Lung (tissue), 12 donors: Measurements from ENCODE around the gene SLC22A5. TPM values are rescaled to one million over a fixed set of nuclear protein-coding genes. Genes with fewer than 3 reads are reported as not detected.
A peak's percentile ranks its signal among the peaks of the same experiment; 100 is the strongest.

Source experiments
- ATAC-seq: fragments of 200-7000 bp; cut with Tn5 transposase; one replicate; pipeline ENCODE4 v1.9.1; 2020; ENCODE audit warnings: moderate number of reproducible peaks; ENCODE audit not compliant: insufficient read depth, low FRiP score
- DNase-seq, 3 donors: peaks; one replicate each; pipeline ENCODE4 v3.0.0-alpha.2; 2013 to 2017
- H3K27ac ChIP-seq, 2 donors: one replicate each; pipeline ENCODE4 v1.5.1; 2013; ENCODE audit warnings: mild to moderate bottlenecking in 2 of 2, moderate library complexity in 2 of 2, control low read depth in 1 of 2, inconsistent platforms in 1 of 2, low read depth in 1 of 2, low read length in 1 of 2
- H3K27me3 ChIP-seq, 3 donors: one replicate each; pipeline ENCODE4 v1.5.1; 2013; ENCODE audit warnings: low read length in 2 of 3; ENCODE audit not compliant: control insufficient read depth in 3 of 3, insufficient read depth in 3 of 3
- H3K36me3 ChIP-seq, 4 donors: one replicate each; pipeline ENCODE4 v1.5.1; 2013; ENCODE audit warnings: low read length in 4 of 4, mild to moderate bottlenecking in 1 of 4, moderate library complexity in 1 of 4; ENCODE audit not compliant: control insufficient read depth in 4 of 4, insufficient read depth in 4 of 4
- H3K4me1 ChIP-seq, 5 donors: one replicate each; pipeline ENCODE4 v1.5.1; 2013; ENCODE audit warnings: low read length in 5 of 5, mild to moderate bottlenecking in 2 of 5, moderate library complexity in 1 of 5; ENCODE audit not compliant: control insufficient read depth in 5 of 5, insufficient read depth in 5 of 5
- H3K4me3 ChIP-seq: one replicate; pipeline ENCODE4 v1.5.1; 2013; ENCODE audit warnings: mild to moderate bottlenecking, control low read depth, moderate library complexity
- H3K9ac ChIP-seq, 2 donors: one replicate each; pipeline ENCODE4 v1.5.1; 2013; ENCODE audit warnings: low read length in 2 of 2, control low read depth in 1 of 2; ENCODE audit not compliant: insufficient read depth in 1 of 2
- H3K9me3 ChIP-seq, 4 donors: one replicate each; pipeline ENCODE4 v1.5.1; 2013; ENCODE audit warnings: low read length in 3 of 4, mild to moderate bottlenecking in 1 of 4, moderate library complexity in 1 of 4; ENCODE audit not compliant: control insufficient read depth in 4 of 4, insufficient read depth in 3 of 4
- CTCF ChIP-seq: IDR thresholded peaks from 2 replicates; pipeline ENCODE4 v1.5.1; 2012; ENCODE audit warnings: mild to moderate bottlenecking; ENCODE audit errors: control extremely low read depth, extremely low read depth
- WGBS, 2 donors: extraction: QIAGEN DNeasy Blood & Tissue Kit; methylation state at CpG; one replicate each; pipeline ENCODE4 v1.1.7; 2013; 5-methylcytosine and 5-hydroxymethylcytosine counted together
- polyA plus RNA-seq, 2 donors: library from polyadenylated mRNA; stranded (reverse); fragments of 200-250 nt; gene quantifications; one replicate each; pipeline ENCODE4 v1.2.1, GENCODE V29; 2013
- total RNA-seq, 2 donors: library from RNA; depleted of rRNA in 1 of 2; stranded (reverse); fragments of >200 nt in 1 of 2; gene quantifications; one replicate each; pipeline ENCODE4 v1.2.1, GENCODE V29; 2014 to 2021
- donor health status: control.
- donor health status: control.
- donor health status: Bipolar disorder and iron deficiency.
- donor health status: healthy.
- donor health status: DM: yes; HTN: yes; CAD: no.

Gene SLC22A5
- total and polyA plus RNA-seq, 4 donors = 4.6 to 12.7 (median 7.9) TPM

DNA sequence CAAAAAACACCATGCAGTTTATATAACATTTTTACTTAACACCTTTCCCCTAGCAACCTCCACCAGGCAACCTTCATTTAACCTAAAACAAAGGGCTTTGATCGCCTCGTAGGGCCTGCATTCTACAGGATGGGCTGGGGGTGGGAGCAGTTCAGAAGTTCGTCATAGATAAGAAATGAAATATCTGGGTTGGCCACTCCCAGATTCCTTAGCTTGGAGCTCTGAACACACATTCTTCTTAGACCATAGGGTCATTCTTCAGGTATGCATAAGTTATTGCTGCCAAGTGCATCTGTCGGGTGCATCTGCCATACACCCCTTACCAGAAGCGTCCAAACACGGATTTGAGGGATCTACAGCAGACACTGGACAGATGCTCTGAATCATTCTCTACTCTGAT lies 4.3 kb upstream of the SLC22A5 start:
- peak overlapping the region in 1 of 2 donors; percentile 91 for H3K27ac ChIP-seq
- H3K9me3 ChIP-seq = no peaks in the 10 kb centered on the region
- no peak for ATAC-seq
- no peak overlapping the region for H3K4me3 ChIP-seq
- 91 to 93% methylated on average over 6 of the region's 6 CpGs for WGBS, 2 donors
- peaks cover 0 to 2% (median 0%) of the 10 kb centered on the region in 4 donors for H3K36me3 ChIP-seq
- peaks cover under 1 to 8% (median 1%) of the 10 kb centered on the region in 5 donors for H3K4me1 ChIP-seq
- no peak for TF ChIP-seq CTCF
- no peak overlapping the region for H3K9ac ChIP-seq
- H3K27me3 ChIP-seq = no peaks in the 10 kb centered on the region
- no peak for DNase-seq

DNA sequence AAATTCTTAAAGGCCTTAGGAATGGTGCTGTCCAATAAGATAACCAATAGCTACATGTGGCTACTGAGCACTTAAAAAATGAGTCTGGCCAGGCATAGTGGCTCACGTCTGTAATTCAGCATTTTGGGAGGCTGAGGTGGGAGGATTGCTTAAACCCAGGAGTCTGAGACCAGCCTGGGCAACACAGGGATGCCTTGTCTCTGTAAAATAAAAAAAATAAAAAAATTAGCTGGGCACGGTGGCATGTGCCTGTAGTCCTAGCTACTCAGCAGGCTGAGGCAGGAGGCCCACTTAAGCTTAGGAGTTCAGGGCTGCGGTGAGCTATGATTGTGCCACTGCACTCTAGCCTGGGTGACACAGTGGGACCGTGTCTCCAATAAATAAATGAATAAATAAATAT lies 1.3 kb upstream of the SLC22A5 start:
- no peak for ATAC-seq
- DNase-seq = no peak
- peaks cover 0 to 2% (median 0%) of the 10 kb centered on the region in 4 donors for H3K36me3 ChIP-seq
- TF ChIP-seq CTCF = no peak
- H3K9me3 ChIP-seq = no peaks in the 10 kb centered on the region
- 82 to 87% methylated on average over 4 of the region's 4 CpGs for WGBS, 2 donors
- H3K27me3 ChIP-seq = no peaks in the 10 kb centered on the region
- no peak overlapping the region for H3K4me3 ChIP-seq
- H3K4me1 ChIP-seq = peaks cover 3 to 19% (median 11%) of the 10 kb centered on the region in 5 donors
- no peak overlapping the region for H3K9ac ChIP-seq
- H3K27ac ChIP-seq = no peak overlapping the region

GRCh38 chr5:132369007-132369473 lies 470 bp upstream of the SLC22A5 start:
- peak overlapping the region; percentile 95 for H3K27ac ChIP-seq
- ATAC-seq (no peak), DNase-seq (no peak)
- H3K9ac ChIP-seq = peak overlapping the region; percentile 56 to 61
- peak overlapping the region; percentile 82 for H3K4me3 ChIP-seq
- WGBS, 2 donors = 14 to 21% methylated on average over 9 of the region's 9 CpGs
- H3K27me3 ChIP-seq = no peaks in the 10 kb centered on the region
- H3K9me3 ChIP-seq = no peaks in the 10 kb centered on the region
- peaks cover 3 to 19% (median 11%) of the 10 kb centered on the region in 5 donors for H3K4me1 ChIP-seq
- TF ChIP-seq CTCF = no peak
- H3K36me3 ChIP-seq = peaks cover 0 to 2% (median 0%) of the 10 kb centered on the region in 4 donors
